ENCODE measurements around the gene HTRA2.
A peak's percentile ranks its signal among the peaks of the same experiment; 100 is the strongest.
"Not testable (repeated sequence)": the region's sequence is repeated elsewhere in the genome, so short reads cannot be mapped to it uniquely, and the experiment has no call there.

The HTRA2 gene

GRCh38 chr2:74529357-74530238, at the start of gene HTRA2, which contains the start of gene AUP1:
HTRA2 (plus strand) TSS chr2:74529933; CDS start chr2:74530007, 74 bp downstream.
AUP1 (minus strand) TSS chr2:74529706; CDS start chr2:74529629, 77 bp downstream.
- Histone ChIP-seq H3K27ac (ENCODE audit: low read depth, low read length) (peak within 1 kb of the TSS; percentile 67), H3K79me2 (ENCODE audit: control insufficient read depth, insufficient read depth, low read length, unreplicated experiment) (peaks cover 37% of the 10 kb centered on the region), H3K36me3 (ENCODE audit: insufficient read depth, low read length) (peaks cover 17% of the 10 kb centered on the region; the same call in 1 of the 2 replicates)

GRCh38 chr2:74481431-74481830, 48.3 kb upstream of the HTRA2 start:
- Histone ChIP-seq H3K4me1 (ENCODE audit: control insufficient read depth, insufficient read depth, low read length, unreplicated experiment) (peaks cover 13% of the 10 kb centered on the region), H3K4me3 (ENCODE audit: low read depth, low read length) (peak overlapping the region; percentile 94), H3K27ac (ENCODE audit: low read depth, low read length) (no peak overlapping the region), H3K27me3 (ENCODE audit: insufficient read depth, low read length) (no peaks in the 10 kb centered on the region), H2AFZ (ENCODE audit: low read length, unreplicated experiment) (no peak overlapping the region), H3K36me3 (ENCODE audit: insufficient read depth, low read length) (peaks cover 14% of the 10 kb centered on the region; the same call in 1 of the 2 replicates), H3K79me2 (ENCODE audit: control insufficient read depth, insufficient read depth, low read length, unreplicated experiment) (peaks cover 34% of the 10 kb centered on the region)

More at GRCh38 chr2:74529357-74530238, at the start of gene HTRA2, which contains the start of gene AUP1:
- Histone ChIP-seq H3K4me3 (ENCODE audit: low read depth, low read length) (peak within 1 kb of the TSS; percentile 96), H2AFZ (ENCODE audit: low read length, unreplicated experiment) (peak within 1 kb of the TSS; percentile 58), H3K27me3 (ENCODE audit: insufficient read depth, low read length) (no peaks in the 10 kb centered on the region), H3K4me1 (ENCODE audit: control insufficient read depth, insufficient read depth, low read length, unreplicated experiment) (peaks cover 22% of the 10 kb centered on the region)

GRCh38 chr2:74481961-74482800, 47.6 kb upstream of the HTRA2 start:
- Histone ChIP-seq H3K27ac (ENCODE audit: low read depth, low read length) (peak overlapping the region; percentile 75; the same call in 1 of the 2 replicates), H3K27me3 (ENCODE audit: insufficient read depth, low read length) (no peaks in the 10 kb centered on the region), H2AFZ (ENCODE audit: low read length, unreplicated experiment) (peak overlapping the region; percentile 90), H3K4me3 (ENCODE audit: low read depth, low read length) (peak overlapping the region; percentile 94), H3K4me1 (ENCODE audit: control insufficient read depth, insufficient read depth, low read length, unreplicated experiment) (peaks cover 13% of the 10 kb centered on the region), H3K36me3 (ENCODE audit: insufficient read depth, low read length) (peaks cover 14% of the 10 kb centered on the region; the same call in 1 of the 2 replicates), H3K79me2 (ENCODE audit: control insufficient read depth, insufficient read depth, low read length, unreplicated experiment) (peaks cover 34% of the 10 kb centered on the region)

GRCh38 chr2:74482801-74483674, 46.7 kb upstream of the HTRA2 start, which contains the start of the genes CCDC142 and TTC31:
CCDC142 (minus strand) TSS chr2:74482998; CDS start chr2:74482837, 161 bp downstream.
TTC31 (plus strand) TSS chr2:74483081; CDS start chr2:74483096, 15 bp downstream.
- Histone ChIP-seq H3K27ac (ENCODE audit: low read depth, low read length) (peak within 1 kb of the TSS; percentile 75), H3K4me3 (ENCODE audit: low read depth, low read length) (peak within 1 kb of the TSS; percentile 94), H3K4me1 (ENCODE audit: control insufficient read depth, insufficient read depth, low read length, unreplicated experiment) (peaks cover 13% of the 10 kb centered on the region), H2AFZ (ENCODE audit: low read length, unreplicated experiment) (peak within 1 kb of the TSS; percentile 90), H3K27me3 (ENCODE audit: insufficient read depth, low read length) (no peaks in the 10 kb centered on the region), H3K36me3 (ENCODE audit: insufficient read depth, low read length) (0 out of 2 replicates have a peak, but pooled peaks cover 8% of the 10 kb centered on the region), H3K79me2 (ENCODE audit: control insufficient read depth, insufficient read depth, low read length, unreplicated experiment) (peaks cover 34% of the 10 kb centered on the region)

- H2AFZ ChIP-seq (ENCODE audit: low read length, unreplicated experiment); H3K36me3 ChIP-seq (ENCODE audit: insufficient read depth, low read length); H3K27me3 ChIP-seq (ENCODE audit: insufficient read depth, low read length); H3K27ac ChIP-seq (ENCODE audit: low read depth, low read length): not testable (repeated sequence)
- H3K4me1 ChIP-seq (ENCODE audit: control insufficient read depth, insufficient read depth, low read length, unreplicated experiment): peaks cover 13% of the 10 kb centered on the region
- H3K4me3 ChIP-seq (ENCODE audit: low read depth, low read length): peak overlapping the region; percentile 94
- H3K79me2 ChIP-seq (ENCODE audit: control insufficient read depth, insufficient read depth, low read length, unreplicated experiment): peaks cover 34% of the 10 kb centered on the region
Observed at GRCh38 chr2:74483675-74484164, 46.0 kb upstream of the HTRA2 start.

- Histone ChIP-seq H2AFZ (ENCODE audit: low read length, unreplicated experiment) (no peak overlapping the region), H3K36me3 (ENCODE audit: insufficient read depth, low read length) (no peaks in the 10 kb centered on the region), H3K27me3 (ENCODE audit: insufficient read depth, low read length) (no peaks in the 10 kb centered on the region), H3K4me3 (ENCODE audit: low read depth, low read length) (no peak overlapping the region), H3K4me1 (ENCODE audit: control insufficient read depth, insufficient read depth, low read length, unreplicated experiment) (peaks cover 5% of the 10 kb centered on the region), H3K79me2 (ENCODE audit: control insufficient read depth, insufficient read depth, low read length, unreplicated experiment) (peaks cover 25% of the 10 kb centered on the region), H3K27ac (ENCODE audit: low read depth, low read length) (no peak overlapping the region)
Observed at GRCh38 chr2:74486141-74486540, 43.6 kb upstream of the HTRA2 start.

- no peak overlapping the region for H3K4me3 ChIP-seq (ENCODE audit: low read depth, low read length)
- no peak overlapping the region for H2AFZ ChIP-seq (ENCODE audit: low read length, unreplicated experiment)
- peaks cover 11% of the 10 kb centered on the region for H3K4me1 ChIP-seq (ENCODE audit: control insufficient read depth, insufficient read depth, low read length, unreplicated experiment)
- no peak overlapping the region for H3K27ac ChIP-seq (ENCODE audit: low read depth, low read length)
- no peaks in the 10 kb centered on the region for H3K27me3 ChIP-seq (ENCODE audit: insufficient read depth, low read length)
- H3K36me3 ChIP-seq (ENCODE audit: insufficient read depth, low read length): peaks cover 14% of the 10 kb centered on the region; the same call in 1 of the 2 replicates
- H3K79me2 ChIP-seq (ENCODE audit: control insufficient read depth, insufficient read depth, low read length, unreplicated experiment): peaks cover 6% of the 10 kb centered on the region
Observed at GRCh38 chr2:74488643-74489481, 40.9 kb upstream of the HTRA2 start.

- H3K27ac ChIP-seq (ENCODE audit: low read depth, low read length): no peak overlapping the region
- H3K4me3 ChIP-seq (ENCODE audit: low read depth, low read length): no peak overlapping the region
- H2AFZ ChIP-seq (ENCODE audit: low read length, unreplicated experiment): no peak overlapping the region
- H3K36me3 ChIP-seq (ENCODE audit: insufficient read depth, low read length): peaks cover 14% of the 10 kb centered on the region; the same call in 1 of the 2 replicates
- no peaks in the 10 kb centered on the region for H3K27me3 ChIP-seq (ENCODE audit: insufficient read depth, low read length)
- peaks cover 10% of the 10 kb centered on the region for H3K4me1 ChIP-seq (ENCODE audit: control insufficient read depth, insufficient read depth, low read length, unreplicated experiment)
- no peaks in the 10 kb centered on the region for H3K79me2 ChIP-seq (ENCODE audit: control insufficient read depth, insufficient read depth, low read length, unreplicated experiment)
Observed at GRCh38 chr2:74489906-74490305, 39.8 kb upstream of the HTRA2 start.

Data from ACC112 (cell line).